GM19239 (cell line): Measurements from ENCODE around the gene CD59.

ENCODE experiments used
- DNase-seq: peaks from one replicate; pipeline ENCODE4 v3.0.0; 2011; ENCODE audit warnings: low spot score; ENCODE audit not compliant: insufficient read length
- FAIRE-seq: peaks from 2 replicates; lab custom pipeline; 2011; peaks lifted over from hg19 to GRCh38; lab: Jason Lieb, UNC

CD59 gene, protein sequence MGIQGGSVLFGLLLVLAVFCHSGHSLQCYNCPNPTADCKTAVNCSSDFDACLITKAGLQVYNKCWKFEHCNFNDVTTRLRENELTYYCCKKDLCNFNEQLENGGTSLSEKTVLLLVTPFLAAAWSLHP

DNA sequence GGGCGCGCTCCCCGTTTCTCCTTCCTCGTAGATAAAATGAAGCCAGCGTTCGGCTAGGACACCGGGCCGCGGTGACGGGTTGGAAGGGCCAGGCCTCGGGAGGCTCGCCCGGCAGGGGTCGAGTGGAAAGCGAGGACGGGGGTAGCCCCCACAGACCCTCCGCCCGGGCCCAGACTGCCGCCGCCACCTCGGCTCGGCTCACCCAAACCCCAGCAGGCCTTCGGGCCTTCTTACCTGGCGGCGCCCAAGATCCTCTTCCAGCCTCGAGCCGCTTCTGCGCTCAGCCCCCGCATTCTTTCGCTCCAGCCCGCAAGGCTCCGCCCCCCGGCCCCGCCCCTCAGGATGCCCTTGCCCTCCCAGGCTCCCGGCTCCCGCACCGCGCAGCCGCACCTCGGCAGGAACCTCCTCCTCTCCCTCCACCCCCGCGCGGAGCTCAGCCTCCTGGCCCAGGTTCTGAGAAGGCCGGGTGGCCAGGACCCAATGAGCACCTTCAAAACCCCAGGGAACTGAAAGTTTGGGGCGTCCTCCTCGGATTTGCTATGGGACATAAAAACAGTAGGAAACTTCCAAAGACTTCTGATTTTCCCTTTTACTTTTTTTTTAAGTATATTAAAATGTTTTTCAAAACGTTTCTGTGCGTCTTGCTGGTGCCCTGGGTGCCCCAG, at the start of gene CD59:
CD59 (minus strand) TSS at position 276 of the 665 bp plus-strand sequence. CDS start 13,978 bp downstream, outside the sequence.
- DNase-seq (peak; percentile 34), FAIRE-seq (peak; percentile 73)

DNA sequence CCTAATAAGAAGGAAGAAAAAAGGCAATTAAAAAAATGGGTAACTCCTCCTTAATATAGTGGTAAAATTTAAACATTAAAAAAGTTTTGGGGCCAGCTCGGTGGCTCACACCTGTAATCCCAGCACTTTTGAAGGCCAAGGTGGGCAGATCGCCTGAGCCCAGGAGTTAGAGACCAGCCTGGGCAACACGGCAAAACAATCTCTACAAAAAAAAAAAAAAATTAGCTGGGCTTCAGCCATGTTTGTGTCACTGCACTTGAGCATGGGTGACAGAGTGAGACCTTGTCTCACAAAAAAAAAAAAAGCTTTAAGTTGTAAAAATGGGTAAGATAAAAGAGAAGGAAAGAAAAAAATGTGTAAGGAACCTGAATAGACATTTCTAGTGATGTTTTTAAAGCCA, 49.4 kb upstream of the CD59 start:
- DNase-seq, result no peak
- no peak for FAIRE-seq

DNA sequence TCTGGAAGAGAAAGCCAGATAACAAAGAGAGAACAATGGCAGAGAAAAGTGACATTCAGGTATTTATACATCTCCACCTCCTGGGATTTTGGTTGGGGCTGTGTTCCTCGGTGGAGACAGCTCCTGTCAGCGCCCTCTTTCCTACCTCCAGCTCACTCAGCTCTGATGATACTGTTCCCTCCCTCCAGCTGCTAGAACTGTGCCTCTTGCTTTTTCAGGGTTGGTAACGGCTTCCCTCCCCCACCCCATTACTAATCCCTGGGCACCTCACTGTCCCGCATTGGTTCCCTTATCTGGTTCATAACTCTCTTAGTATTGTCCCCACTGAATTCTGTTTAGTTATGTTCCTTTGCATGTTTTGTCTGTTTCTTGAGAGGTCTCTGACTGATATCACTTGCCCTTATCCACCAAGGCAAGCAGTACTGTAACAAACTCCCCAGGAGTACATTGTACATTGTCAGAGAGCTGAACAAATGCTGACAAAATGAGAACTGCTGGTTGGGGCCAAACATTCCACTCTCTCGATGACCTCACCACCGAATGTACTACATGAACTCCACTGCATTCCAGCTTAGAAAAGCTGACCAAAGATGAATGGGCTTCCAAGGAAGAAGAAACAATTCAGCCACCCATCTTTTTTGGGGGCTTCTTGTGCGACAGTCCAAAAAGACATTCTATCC, 43.8 kb upstream of the CD59 start:
- FAIRE-seq, result no peak
- no peak for DNase-seq

DNA sequence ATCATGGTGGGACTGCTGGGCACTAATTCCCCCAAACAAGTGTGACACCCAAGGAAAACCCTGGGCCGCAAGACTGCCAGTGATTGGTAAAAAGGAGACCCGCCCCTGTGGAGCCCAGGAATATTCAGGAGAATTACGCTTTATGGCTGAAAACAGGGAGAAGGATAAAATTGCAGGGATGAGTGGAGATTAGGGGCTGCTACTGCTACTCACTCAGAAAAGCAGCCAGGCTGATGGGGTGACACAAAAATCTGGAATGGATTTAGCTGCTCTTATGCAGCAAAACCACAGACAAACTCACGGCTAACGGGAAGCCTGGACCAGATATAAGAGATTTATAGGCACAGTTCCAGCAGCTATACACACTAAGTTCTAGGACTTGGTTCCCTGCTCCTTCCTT, 42.5 kb upstream of the CD59 start:
- DNase-seq, result no peak
- no peak for FAIRE-seq

DNA sequence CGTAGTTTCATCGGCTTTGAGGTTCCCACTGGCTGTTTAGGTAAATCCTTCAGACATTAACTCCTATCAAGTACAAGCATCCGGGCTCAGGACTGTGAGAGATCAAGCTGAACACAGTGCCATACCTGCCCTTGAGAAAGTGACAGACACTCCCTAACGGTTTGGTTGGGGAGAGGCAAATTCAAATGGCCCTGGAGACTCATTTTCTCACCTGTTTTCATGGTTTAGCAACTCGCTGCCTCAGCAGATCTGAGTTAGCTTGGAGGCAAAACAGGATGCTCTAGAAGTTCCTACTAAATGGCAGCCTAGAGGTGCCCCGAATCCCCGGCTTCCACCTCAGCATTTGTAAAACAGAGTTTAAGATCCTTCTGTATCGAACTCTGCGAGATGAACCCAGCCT, 41.7 kb upstream of the CD59 start:
- DNase-seq (no peak), FAIRE-seq (peak; percentile 71)

DNA sequence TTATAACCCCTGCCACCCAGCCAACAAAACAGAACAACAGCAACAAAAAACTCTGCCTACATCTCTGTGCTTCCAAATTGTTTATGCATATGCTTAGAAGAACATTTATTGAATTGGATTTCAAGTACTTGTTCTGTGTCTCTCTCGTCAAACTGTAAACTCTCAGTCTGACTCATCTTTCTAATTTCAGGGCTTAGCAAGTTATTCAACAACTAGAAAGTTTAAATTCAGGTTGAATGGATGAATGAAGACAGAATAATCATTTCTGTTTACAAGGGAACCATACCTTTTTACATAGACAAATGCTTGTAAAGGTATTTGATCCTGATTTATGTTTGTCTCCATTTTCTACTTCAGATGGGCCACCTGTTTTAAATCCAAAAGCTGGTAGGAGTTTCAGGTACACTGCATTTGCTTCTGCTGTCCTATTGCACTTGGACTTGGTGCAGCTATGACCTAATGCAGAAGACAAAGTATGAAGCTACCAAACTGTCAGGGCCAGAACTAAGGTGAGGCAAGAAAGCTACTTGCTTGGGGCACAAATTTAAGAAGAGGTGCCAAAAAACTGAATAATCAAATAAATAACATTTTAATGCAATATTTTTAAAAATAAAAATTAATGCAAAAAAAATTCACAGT, 39.7 kb upstream of the CD59 start:
- FAIRE-seq, result peak; percentile 85
- DNase-seq, result no peak

DNA sequence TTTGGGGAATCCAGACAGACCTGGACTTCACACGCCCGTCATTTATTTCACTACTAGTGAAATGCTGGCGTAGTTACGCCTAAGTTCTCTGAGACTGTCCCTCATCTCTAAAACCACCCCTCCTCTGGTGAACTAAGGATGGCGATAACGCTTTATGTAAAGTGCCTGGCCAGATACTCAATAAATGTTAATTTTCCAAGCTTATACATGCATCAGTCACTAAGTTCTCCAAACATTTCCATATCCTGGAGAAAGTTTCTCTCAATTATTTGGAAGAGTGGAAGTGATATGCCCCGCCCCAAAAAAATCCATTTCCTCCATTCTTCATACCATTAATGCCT, 39.2 kb upstream of the CD59 start:
- DNase-seq, result no peak
- FAIRE-seq, result no peak

DNA sequence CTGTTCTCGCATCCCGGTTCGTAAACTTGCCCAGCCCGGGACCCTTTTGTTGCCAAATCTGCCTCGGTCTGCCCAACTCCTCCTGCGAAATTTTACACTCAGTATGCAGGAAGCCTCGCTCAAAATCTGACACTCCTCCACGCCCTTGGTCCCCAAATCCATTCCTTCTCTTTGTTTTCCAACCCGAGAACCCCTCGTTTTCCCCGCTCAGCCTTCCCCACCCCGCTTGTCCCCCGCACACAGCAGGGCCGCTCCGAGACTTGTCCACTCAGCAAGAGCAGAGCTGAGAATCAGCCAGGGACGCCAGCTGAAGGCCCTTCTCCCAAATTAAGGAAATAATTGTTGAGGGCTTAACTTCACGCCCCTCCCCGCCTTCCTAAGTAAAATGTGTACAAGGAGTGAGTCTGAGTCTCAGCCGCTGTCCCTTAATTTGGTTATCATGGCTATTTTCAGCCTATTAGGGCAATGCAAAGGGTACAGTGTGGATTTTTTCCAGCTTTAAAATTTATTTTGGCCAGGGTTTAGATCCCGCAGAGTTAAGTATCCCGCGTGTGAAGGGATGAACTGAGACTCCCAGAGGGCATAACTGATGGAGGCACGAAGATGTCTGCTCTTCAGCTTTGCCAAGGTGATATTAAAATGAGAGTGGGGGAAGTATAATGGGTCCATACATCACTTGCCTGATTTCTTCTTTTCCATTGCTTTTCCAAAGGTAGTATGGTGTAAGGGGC, 38.7 kb upstream of the CD59 start:
- peak; percentile 70 for FAIRE-seq
- DNase-seq, result no peak

DNA sequence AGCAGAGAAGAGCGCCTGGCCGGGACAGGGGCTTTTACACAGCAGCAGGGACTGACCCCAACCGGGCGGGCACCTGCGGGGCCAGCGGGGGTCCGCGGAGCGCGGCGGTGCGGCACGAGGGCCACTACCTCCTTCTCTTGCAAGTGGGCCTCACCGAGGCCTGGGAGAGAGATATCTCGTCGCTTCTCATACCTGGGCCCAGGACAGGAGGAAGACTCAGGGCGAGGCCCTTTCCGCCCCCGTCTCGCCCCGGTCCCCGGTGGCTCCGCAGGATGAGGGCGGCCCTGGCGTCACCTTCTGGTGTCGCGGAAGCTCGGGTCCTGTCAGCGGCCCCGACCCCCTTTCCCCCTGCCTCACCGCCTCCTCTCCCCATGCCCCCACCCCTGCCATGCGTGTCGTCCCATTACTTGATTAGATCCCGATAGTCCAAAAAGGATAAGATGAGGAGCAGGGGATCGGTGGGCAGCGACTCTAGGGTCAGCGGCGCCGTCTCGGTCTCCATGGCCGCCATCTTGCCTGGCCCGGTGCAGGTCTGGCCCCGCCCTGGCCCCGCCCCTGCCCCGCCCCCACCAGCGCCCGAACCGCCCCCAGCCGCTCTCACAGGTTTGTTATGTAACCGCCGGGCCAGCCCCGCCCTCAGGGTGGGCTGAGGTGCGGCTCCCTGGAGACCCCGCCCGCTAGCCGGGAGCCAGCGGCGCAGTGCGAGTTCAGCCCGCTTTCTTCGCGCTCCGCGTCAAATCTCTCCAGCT, 37.9 kb upstream of the CD59 start, which contains the start of gene FBXO3:
FBXO3 (minus strand) TSS at position 534 of the 749 bp plus-strand sequence; CDS start at position 511, 23 bp downstream.
- peak; percentile 67 for DNase-seq
- peak; percentile 64 for FAIRE-seq

DNA sequence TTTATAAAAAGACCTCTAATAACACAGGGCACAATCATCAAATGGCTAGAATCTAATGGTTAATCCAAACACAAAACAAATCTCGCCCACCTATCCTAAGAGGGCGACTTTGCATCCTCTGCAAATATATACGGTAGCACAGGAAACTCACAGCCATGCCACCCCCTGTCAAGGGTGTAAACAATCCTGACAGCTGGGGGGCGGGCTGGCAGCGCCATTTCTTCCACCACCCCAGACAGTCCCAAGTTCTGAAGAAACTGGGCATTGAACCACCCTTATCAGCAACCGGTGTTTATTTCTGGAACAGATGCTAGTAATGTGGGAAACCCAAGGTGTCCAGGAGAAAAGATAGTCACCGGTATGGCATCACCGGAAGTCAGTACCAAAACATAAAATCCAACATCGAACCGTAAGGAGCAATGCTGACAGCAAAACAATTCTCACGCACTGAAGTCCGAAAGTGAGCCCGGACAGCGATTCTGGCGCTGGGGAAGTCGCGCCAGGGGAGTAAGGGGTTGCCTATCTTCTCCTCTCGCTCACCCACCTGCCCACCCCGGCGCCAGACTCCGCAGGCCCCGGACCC, 37.3 kb upstream of the CD59 start:
- DNase-seq (no peak), FAIRE-seq (no peak)

DNA sequence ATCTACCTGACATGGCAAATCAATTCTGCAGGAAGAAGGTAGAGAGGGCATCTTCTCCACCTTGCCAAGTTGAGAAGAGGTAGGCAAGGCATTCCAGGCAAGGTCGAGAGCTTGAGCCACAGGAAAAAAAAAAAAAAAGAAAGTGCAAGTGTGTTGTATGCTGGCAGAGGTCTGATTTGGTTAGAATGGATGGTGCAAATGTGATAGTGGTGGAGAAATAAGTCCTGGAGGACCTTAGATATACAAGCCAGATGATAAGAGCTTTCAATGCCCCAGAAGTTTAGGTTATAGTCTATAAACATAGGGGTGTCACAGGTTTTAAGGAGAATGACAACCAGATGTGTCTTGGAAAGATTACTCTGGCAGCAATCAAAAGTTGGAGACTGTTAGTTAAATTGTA, 36.6 kb upstream of the CD59 start:
- DNase-seq (no peak), FAIRE-seq (no peak)

DNA sequence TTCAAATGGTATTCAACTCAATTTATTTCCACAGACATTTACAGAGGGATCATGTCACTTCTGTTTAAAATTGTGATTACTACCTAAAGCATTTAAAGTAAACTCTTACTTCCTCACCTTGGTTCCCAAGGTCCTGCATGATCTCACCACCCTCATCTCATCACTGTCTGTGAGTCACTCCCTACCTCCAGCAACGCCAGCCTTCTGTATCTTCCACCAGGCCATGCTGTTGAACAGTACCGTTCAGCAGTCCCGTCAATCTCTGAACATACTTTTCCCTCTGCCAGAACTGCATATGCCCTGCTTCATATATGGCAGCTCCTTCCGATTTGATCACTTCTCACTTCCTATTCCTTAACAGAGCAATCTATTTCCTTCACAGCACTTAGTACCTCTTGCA, 36.1 kb upstream of the CD59 start:
- DNase-seq (no peak), FAIRE-seq (no peak)

DNA sequence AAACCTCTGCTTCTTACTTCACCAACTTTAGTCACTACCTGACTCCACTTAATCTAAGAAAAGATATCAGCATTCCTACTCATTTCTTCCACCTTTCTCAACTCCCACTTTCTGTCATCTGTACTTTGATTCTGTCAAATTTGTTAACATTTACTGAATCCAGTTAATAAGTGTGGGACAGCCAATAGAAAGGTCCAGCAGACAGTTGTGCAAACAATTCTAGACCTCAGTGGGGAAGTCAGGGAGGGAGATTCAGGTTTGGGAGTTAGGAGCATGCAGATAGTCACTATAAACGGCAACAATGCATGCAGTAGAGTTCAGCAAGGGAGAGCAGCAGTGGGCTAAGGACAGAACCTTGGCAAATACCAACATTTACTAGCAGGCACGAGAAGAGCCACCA, 34.0 kb upstream of the CD59 start:
- FAIRE-seq (no peak), DNase-seq (no peak)

DNA sequence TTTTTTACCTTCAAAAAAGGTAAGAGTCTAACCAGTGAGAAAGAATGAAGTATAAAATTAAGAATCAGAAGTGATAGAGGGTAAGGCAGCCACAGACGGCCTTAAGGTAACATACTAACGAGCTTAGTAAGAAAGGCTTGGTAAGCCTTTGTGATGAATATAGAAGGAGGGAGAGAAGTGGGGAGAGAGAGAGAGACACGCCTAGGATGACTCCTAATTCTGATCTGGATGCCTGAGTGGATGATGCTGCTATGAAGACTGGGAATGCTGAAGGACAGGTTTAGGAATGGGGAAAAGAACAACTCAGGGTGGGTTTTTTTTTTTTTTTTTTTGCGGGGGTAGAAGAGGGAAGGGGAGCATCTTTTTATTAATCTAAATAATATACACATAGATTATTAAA, 33.3 kb upstream of the CD59 start:
- no peak for FAIRE-seq
- DNase-seq, result no peak

DNA sequence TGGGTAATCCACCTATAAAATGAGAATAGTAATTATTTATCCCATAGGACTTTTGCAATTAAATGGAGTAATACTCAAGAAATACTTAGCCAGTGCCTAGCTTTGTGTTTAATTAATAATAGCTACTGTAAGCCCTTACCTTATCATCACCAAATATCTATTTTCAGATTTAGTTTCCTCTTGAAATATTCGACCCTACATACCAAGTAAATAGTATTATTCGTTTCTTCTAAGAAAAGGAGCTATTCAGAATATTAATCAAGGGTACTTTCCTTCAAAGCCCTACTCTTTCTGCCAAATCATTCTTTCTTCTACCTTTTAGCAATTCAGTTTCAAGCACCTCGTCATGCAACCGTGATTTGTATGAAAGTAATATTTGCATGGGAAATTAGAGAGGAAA, 31.4 kb upstream of the CD59 start:
- DNase-seq (no peak), FAIRE-seq (peak; percentile 39)

DNA sequence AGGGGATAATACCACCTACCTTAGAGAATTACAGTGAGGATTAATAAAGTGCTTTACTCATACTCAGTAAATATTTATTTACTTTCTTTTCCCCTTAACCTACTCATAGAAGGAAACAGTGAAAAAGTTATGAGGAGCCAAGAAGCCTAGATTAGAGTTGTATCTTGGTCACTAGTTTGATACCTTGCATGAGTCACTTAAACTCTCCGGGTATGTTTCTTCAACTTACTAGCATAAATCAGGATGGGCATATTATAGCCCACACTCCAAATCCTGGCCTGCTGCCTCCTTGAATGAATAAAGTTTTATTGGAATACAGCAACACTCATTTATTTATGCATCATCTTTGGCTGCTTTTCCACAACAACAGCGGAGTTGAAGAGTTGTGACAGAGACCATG, 29.9 kb upstream of the CD59 start:
- FAIRE-seq, result no peak
- DNase-seq, result no peak

DNA sequence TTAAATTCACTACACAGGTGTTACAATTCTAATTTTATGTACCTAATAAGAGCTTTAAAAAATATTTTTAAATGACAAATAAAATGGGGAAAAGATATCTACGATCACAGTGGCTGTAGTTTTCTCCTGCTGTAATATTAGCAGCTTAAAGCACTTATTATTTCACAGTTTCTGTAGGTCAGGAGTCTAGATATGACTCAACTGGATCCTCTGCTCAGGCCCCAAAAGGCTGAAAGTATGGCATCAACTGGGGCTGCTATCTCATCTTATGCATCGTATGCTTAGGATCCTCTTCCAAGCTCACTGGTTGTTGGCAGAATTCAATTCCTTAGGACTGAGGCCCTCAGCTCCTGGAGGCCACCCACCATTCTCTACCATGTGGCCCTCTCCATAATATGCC, 25.2 kb upstream of the CD59 start:
- DNase-seq, result no peak
- peak; percentile 90 for FAIRE-seq

DNA sequence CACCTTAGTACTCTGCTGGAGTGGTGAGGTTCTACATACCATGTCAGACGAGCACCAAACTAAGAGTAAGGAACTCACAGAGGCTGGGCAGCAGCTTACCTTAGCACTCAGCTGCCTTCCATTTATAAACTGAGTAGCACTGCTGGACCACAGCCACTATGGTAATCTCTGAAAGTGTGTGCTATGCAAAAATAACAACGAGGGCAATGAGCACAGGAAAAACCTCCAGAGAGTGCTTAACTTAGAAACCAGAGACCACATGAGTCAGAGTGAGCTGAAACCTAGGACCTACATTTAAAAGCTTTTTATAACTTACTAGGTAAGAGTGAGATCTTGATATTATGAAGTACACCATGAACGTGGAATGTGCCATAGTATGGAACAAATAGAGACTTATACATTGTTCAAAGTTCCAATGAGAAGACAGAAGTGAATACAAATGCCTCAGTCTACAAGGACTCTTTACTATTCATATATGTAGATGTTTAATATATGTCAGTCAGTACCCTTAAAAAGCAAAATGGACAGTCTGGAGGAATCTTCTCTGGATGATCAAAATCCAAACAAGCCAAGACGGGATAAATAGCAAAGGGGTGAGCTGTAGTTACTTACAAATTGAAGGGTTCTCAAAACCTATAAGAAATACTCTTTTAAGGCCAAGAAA, 17.2 kb upstream of the CD59 start:
- no peak for DNase-seq
- FAIRE-seq, result peak; percentile 98

DNA sequence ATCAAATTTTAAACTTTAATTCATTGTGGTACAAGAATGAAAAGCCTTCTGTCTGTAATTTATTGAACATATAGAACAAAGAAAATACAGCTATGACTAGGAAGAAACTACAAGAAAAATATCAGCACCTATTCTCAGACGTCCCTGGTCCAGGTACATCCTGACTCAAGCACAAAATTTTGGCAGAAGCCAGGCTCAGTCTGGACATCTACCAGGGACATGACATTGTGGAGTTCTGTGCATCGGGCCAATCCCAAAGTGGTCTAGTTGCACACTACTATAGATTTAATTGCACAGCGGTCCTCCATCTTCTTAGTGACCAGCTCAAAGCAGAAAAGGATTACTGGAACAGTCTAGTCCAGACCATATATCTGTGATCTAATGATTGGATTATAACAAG, 15.7 kb upstream of the CD59 start:
- no peak for FAIRE-seq
- DNase-seq, result no peak
